GM19193 (cell line): ENCODE data around the gene ZNF276.

Source experiments
- POLR2A ChIP-seq: IDR thresholded peaks from 4 replicates; pipeline ENCODE4 v1.6.1; 2011; ENCODE audit not compliant: insufficient read depth, insufficient read length; ENCODE audit errors: extremely low read depth

The ZNF276 gene

DNA sequence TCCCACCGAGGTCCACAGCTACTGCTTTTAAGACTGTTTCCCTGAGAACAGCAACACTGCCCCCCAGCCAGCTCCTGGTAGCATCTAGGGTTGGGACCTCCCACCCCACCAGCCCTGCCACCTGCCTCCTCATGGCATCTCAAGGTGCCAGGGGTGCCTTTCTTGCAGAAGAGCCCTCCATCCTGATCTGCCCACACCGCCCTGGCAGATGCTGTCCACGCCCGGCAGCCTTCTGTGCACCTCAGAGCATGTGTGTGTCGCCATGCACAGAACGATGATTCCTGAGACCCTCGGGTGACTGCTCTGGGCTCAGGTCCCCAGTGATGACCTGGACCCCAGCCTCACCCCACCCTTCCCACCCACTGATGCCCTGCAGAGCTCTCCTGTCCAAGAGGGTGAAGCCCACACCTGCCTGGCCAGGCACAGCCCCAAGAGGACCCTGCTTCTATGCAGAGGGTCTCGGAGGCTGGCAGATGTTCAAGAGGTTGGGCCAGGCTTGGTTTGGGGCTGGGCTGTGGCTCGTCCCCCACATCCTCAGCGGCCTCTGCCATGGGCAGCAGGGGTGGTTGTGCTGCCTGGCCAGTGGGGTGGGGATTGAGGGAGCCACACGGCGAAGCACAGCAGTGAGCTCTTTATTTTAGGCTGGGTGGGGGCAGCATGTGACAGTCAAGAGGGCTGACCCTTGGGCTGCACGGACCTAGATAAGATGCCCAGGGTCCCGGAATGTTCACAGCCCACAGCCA is 14.6 kb upstream of the ZNF276 start:
- no peak for TF ChIP-seq POLR2A

DNA sequence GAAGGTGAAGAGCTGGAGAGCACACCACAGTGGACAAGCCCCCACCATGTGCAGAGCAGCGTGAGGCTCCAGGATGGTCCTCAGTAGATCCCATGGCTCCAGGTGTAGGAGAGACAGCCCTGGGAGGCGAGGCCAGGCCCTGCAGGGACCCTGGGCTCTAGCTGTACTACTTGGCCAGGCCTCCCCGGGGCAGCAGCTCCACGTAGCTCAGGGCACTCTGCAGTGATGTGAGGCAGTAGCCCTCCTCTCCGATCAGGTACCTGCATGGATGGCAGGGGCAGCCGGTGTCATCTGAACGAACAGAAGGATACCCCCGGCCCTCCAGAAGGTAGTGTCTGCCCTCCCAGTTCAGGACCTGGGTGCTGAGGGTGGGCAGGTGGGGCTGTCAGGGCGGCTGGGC is 13.6 kb upstream of the ZNF276 start:
- no peak for TF ChIP-seq POLR2A

DNA sequence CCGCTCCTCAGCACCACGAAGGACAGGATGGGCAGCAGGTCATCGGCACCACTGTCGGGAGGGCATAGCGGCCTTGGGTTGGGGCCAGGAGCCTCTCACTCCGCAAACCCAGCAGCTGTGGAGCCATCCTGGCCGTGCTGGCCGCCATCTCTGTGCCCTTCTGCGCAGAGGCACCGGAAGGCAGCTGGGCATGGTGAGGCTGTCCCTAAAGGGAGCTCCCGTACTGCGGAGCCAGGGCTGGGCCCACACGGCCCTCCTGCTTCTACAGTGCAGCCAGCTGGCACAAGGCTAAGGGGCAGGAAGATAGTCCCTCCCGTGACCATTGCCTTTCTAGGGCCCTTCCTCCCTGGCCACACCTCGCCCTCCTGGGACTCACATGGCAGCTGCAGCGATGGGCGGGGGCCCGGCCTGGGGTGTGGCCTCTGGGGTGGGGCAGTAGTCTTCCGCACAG is 12.8 kb upstream of the ZNF276 start:
- TF ChIP-seq POLR2A, result no peak

GRCh38 chr16:89709166-89709565 is 12.2 kb upstream of the ZNF276 start:
- TF ChIP-seq POLR2A, result no peak

GRCh38 chr16:89709716-89710432 is 11.5 kb upstream of the ZNF276 start:
- no peak for TF ChIP-seq POLR2A

DNA sequence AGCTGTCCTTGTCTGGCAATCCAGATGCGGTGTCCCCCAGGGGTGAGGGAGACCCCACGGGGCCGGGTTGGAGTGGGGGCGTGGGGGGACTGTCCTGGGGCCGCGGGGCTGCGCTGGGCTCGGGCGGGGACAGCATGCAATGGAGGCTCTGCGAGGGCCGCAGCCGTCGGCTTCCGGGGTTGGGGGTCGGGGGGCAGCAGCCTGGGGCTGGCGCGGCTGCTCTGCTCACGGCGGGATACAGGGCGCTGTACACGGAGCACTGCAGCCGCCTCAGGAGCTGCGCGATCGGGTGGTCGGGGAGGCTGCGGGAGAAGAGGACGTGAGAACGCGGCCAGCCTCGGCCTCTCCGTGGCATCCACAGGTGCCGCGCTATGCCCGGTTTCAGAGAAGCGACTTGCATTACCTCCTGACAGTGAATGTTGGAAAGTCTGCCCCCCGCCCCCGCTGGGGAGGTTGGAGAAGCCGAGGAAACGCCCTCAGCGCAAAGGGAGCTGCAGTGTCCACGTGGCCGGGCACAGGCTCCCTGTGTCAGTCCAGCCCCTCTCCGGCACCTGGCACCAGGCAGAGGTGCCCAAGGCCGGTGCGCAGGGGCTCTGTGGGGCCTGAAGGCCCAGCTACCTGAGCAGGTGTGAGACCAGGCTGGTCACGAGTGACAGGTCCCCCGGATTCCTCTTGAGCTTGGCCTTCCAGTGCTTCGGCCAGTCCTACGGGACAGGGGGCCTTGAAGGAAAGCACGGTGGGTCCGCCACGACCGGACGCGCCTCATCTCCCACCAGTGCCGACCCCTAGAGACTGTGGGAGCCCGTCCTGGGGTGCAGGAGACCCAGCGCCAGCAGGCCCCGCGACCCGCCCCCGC is 10.4 kb upstream of the ZNF276 start:
- no peak for TF ChIP-seq POLR2A

GRCh38 chr16:89711601-89712273 is 9.6 kb upstream of the ZNF276 start:
- TF ChIP-seq POLR2A, result peak; percentile 73

GRCh38 chr16:89712274-89712781 is 9.0 kb upstream of the ZNF276 start:
- TF ChIP-seq POLR2A, result no peak

DNA sequence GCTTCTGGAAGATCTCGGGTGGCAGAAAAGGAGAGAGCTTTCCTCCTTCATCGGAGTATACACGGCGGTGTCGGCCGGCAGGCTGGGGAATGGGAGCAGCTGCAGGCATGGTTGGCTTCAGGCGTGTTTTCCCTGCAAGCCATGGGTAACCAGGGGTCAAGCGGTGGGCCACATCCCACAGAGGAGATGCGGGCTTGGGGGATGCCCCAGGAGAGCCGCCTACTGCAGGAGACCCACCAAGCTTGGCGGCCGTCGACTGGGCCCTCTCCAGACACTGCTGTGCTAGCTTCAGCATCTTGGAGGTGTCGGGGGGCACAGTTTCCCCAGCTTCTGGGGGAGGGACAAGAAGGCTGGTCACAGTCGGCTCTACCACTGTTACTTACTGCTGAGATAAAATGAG is 4.8 kb upstream of the ZNF276 start:
- TF ChIP-seq POLR2A, result no peak

DNA sequence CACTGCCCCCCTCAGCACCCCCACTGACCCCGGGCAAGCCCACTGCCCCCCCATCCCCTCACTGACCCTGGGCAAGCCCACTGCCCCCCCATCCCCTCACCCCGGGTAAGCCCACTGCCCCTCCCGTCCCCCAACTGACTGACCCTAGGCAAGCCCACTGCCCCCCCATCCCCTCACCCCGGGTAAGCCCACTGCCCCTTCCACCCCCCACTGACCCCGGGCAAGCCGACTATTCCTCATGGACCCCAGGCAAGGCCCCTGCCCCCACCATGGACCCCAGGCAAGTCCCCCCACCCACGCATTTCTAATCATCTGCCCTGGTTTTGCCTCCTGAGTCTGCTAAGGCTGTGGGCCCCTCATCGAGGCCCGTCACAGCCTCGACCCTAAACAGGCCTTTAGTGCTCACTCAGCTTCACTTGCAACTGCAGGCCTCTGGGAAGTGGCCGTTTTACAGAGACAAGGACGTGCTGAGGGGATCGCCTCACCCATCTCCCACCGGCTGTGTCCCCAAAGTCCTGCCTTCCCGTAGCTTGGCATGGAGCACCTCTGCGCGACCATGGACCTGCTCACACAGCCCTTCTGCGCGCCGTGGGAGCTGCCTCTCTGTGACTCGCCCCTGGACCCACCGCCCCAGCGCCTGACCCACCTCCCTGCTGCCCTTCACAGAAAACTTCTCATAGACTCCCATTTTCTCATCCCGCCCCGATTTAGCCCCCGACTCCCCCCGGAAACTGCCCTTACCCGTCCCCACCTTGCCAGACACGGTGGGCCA is 4.2 kb upstream of the ZNF276 start:
- no peak for TF ChIP-seq POLR2A

DNA sequence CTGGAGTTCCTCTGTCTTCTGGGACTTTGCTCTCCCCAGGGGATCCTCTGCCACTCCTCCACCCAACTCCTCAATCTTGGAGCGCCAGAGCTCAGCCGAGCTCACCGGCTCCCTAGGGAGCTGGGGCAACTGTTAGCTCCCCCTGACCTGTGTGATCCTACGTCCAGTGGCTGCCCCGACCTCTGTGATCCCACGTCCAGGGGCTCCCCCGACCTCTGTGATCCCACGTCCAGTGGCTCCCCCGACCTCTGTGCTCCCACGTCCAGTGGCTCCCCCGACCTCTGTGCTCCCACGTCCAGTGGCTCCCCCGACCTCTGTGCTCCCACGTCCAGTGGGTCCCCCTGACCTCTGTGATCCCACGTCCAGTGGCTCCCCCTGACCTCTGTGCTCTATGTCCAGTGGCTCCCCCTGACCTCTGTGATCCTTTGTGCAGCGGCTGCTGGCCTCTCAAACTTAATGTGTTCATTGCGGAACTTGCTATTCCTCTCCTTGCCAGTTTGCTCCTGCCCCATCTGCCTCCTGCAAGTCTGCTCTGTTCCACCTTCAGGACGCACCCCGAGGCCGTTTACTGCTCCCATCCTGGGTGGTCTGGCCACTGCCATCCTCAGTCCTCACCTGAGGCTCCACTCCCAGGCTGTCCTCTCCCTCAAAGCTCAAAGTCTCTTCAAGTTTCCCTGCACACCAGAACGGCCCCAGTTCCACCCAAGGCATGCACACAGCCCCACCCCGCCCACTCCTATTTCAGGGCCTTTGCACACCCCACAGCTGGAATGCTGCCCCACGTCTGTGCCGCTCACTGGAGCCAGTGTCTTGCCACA is 3.4 kb upstream of the ZNF276 start:
- TF ChIP-seq POLR2A, result no peak

- TF ChIP-seq POLR2A, result no peak
Observed at GRCh38 chr16:89720551-89720812, 855 bp upstream of the ZNF276 start.
